LNCaP clone FGC (cell line): ENCODE data around the gene SLC44A1.
A peak's percentile ranks its signal among the peaks of the same experiment; 100 is the strongest.

Source experiments
- DNase-seq: peaks from one replicate; pipeline ENCODE4 v3.0.0-alpha.2; 2011; ENCODE audit warnings: low read depth
- H3K4me3 ChIP-seq: 2 replicates; pipeline ENCODE4 v1.5.1; 2011; ENCODE audit warnings: mild to moderate bottlenecking, low read depth, low read length, control low read depth
- CTCF ChIP-seq: IDR thresholded peaks from 2 replicates; pipeline ENCODE4 v1.5.1; 2012; ENCODE audit warnings: mild to moderate bottlenecking; ENCODE audit not compliant: control insufficient read depth, insufficient read depth; ENCODE audit errors: extremely low read depth

Gene SLC44A1

GRCh38 chr9:105406369-105406768, 161.9 kb downstream of the SLC44A1 start:
- H3K4me3 ChIP-seq, result no peak overlapping the region
- no peak for TF ChIP-seq CTCF
- no peak for DNase-seq

GRCh38 chr9:105413525-105413924, 169.1 kb downstream of the SLC44A1 start:
- H3K4me3 ChIP-seq, result no peak overlapping the region
- TF ChIP-seq CTCF, result peak; percentile 51
- peak; percentile 25 for DNase-seq

GRCh38 chr9:105414947-105415661, 170.7 kb downstream of the SLC44A1 start:
- no peak overlapping the region for H3K4me3 ChIP-seq
- no peak for DNase-seq
- peak; percentile 86 for TF ChIP-seq CTCF

GRCh38 chr9:105415662-105415980, 171.2 kb downstream of the SLC44A1 start:
- TF ChIP-seq CTCF, result no peak
- no peak for DNase-seq
- H3K4me3 ChIP-seq, result no peak overlapping the region

- H3K4me3 ChIP-seq, result no peak overlapping the region
- no peak for TF ChIP-seq CTCF
- DNase-seq, result no peak
Measured at GRCh38 chr9:105416840-105417239, 172.4 kb downstream of the SLC44A1 start.

- H3K4me3 ChIP-seq, result no peak overlapping the region
- DNase-seq, result no peak
- TF ChIP-seq CTCF, result no peak
Measured at GRCh38 chr9:105418588-105419500, 174.4 kb downstream of the SLC44A1 start.
